ELF-1 (cell line): ENCODE results near the gene PDZD4.
A peak's percentile ranks its signal among the peaks of the same experiment; 100 is the strongest.

Source experiments
- DNase-seq: peaks from one replicate; pipeline ENCODE4 v3.0.0-alpha.2; 2016; ENCODE audit warnings: low read depth, low spot score

The PDZD4 gene

DNA sequence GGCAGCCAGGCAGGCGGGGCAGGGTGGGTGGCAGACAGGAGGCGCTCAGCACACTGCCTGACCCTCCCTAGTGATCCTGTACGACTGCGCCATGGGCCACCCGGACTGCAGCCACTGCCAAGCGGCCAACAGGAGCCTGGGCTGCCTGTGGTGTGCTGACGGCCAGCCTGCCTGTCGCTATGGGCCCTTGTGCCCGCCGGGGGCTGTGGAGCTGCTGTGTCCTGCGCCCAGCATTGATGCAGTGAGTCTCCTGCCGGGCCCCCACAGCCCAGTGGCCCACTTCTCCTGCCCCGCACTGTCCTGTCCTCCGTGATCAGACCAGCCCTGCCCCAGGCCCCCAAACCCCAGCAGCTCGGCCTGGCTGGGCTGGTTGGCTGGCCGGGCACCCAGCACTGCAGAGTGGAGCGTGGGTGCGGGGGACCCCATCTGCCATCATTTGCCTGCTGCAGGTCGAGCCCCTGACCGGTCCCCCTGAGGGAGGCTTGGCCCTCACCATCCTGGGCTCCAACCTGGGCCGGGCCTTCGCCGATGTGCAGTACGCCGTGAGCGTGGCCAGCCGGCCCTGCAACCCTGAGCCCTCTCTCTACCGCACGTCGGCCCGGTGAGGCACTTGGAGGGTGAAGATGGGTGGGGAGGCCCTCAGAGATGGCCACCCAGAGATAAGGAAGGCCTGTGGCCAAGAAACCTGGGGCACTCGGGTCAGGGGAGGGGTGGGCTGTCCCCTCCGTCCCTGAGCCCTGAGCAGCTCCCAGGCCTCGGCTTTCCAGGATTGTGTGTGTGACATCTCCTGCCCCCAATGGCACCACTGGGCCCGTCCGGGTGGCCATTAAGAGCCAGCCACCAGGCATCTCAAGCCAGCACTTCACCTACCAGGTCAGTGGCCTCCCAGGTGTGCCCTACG is 58.7 kb downstream of the PDZD4 start:
- no peak for DNase-seq

DNA sequence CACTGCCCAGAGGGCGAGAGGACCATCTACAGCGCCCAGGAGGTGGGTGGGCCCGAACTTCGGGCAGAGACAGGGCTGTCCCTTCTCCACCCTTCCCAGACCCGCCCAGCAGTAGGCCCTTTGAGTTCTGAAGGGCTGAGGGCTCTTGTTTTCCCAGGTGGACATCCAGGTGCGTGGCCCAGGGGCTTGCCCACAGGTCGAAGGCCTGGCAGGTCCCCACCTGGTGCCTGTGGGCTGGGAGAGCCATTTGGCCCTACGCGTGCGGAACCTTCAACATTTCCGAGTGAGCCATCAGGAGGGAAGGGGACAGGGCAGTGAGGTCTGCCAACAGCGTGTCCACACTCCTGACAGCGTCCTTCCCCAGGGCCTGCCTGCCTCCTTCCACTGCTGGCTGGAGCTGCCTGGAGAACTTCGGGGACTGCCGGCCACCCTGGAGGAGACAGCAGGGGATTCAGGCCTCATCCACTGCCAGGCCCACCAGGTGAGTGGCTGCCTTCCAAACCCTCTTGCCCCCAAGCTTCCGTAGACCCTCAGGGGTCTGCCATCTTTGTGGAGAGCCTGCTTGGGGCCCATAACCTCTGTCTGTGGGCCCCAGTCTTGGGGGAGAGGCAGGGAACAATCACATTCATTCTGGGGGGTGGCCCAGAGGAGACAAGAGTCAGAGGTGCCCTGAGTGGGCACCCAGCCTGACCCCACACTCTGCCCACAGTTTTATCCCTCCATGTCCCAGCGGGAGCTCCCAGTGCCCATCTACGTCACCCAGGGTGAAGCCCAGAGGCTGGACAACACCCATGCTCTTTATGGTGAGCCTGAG is 59.5 kb downstream of the PDZD4 start:
- DNase-seq = no peak

GRCh38 chrX:153769865-153770600 is 60.3 kb downstream of the PDZD4 start:
- DNase-seq = no peak

- no peak for DNase-seq
Observed at GRCh38 chrX:153769158-153769864, 61.0 kb downstream of the PDZD4 start.

DNA sequence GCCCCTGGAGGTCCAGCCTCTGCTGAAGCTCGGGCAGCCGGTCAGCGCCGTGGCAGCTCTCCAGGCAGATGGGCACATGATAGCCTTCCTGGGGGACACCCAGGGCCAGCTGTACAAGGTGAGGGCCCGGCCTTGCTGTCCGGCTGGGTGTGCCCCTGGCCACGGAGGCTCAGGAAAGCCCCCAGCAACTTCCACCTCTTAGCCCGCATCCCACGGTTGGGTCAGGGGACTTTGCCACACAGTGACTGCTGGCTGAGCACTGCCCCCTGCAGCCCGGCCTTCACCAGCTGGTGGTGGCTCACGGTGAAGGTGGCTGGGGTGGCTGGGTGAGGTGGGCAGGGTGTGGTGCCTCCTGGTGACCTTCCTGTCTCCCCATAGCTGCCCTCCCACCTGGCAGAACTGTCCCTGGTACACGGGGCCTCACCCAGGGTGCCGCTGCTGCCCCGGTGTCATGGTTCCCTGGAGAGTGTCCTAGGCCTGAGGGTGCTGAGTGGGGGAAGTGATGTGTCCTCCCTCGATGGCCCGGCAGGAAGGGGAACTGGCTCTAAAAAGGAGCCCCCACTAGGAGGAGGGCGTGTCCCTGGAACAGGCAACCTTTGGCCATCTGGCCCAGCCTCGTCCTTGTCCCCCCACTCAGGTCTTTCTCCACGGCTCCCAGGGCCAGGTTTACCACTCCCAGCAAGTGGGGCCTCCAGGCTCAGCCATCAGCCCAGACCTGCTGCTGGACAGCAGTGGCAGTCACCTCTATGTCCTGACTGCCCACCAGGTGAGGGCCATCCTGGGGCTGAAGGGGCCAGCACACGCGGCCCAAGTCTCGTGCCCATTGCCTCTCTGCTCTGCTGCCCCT is 61.8 kb downstream of the PDZD4 start:
- DNase-seq = no peak

DNA sequence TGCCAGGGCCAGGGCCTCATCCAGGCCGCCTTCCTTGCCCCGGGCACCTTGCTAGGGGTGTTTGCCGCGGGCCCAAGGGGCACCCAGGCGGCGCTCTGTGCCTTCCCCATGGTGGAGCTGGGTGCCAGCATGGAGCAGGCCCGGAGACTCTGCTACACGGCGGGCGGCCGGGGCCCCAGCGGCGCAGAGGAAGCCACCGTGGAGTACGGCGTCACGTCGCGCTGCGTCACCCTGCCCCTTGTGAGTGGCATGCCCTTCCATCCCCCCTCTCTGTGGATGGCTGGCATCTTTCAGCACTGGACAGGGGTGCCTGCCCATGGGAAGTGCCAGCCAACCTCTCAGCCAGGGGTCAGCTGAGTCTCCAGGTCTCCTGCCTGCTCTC is 62.7 kb downstream of the PDZD4 start:
- no peak for DNase-seq

DNA sequence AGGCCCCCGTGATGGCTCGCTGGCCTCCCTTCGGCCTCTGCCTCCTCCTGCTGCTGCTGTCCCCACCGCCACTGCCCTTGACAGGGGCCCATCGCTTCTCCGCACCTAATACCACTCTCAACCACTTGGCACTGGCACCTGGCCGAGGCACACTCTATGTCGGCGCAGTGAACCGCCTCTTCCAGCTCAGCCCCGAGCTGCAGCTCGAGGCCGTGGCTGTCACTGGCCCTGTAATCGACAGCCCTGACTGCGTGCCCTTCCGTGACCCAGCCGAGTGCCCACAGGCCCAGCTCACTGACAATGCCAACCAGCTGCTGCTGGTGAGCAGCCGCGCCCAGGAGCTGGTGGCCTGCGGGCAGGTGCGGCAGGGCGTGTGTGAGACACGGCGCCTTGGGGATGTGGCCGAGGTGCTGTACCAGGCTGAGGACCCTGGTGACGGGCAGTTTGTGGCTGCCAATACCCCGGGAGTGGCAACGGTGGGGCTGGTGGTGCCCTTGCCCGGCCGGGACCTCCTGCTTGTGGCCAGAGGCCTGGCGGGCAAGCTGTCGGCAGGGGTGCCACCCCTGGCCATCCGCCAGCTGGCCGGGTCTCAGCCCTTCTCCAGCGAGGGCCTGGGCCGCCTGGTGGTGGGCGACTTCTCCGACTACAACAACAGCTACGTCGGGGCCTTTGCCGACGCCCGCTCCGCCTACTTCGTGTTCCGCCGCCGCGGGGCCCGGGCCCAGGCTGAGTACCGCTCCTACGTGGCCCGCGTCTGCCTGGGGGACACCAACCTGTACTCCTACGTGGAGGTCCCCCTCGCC is 63.3 kb downstream of the PDZD4 start:
- DNase-seq = peak; percentile 51

DNA sequence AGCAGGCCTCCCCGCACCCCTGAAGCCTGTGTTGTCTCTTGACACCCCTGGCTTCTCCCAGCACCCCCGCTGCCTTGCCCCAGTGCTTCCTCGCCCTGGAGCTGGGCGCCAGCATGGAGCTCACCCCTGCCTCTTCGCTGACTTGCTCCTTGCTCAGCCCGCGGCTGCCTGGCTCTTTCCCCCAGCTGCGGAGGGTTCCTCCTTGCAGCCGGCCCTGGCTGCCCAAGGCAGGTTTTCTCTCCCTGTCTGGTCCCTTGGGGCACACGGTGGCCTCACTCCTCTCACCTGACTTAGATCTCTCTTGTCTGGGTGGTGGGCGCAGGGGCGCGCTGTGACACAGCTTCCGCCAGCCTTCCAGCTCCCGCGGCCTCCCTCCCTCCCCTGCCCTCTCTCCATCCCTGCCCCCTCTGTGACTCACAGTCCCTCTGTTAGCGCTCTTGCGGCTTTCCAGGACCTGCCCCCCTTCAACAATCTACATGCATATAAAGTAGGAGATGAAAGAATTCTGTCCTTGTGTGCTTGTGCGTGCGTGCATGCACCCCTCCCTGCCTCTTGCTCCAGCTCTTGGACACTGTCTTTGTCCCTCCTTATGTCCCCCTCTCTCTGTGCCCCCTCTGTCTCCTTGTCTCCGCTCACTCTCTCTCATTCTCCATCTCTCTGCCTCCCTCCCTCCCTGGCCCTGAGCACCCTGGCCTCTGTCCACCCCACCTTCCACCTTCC is 64.1 kb downstream of the PDZD4 start:
- DNase-seq = peak; percentile 63

DNA sequence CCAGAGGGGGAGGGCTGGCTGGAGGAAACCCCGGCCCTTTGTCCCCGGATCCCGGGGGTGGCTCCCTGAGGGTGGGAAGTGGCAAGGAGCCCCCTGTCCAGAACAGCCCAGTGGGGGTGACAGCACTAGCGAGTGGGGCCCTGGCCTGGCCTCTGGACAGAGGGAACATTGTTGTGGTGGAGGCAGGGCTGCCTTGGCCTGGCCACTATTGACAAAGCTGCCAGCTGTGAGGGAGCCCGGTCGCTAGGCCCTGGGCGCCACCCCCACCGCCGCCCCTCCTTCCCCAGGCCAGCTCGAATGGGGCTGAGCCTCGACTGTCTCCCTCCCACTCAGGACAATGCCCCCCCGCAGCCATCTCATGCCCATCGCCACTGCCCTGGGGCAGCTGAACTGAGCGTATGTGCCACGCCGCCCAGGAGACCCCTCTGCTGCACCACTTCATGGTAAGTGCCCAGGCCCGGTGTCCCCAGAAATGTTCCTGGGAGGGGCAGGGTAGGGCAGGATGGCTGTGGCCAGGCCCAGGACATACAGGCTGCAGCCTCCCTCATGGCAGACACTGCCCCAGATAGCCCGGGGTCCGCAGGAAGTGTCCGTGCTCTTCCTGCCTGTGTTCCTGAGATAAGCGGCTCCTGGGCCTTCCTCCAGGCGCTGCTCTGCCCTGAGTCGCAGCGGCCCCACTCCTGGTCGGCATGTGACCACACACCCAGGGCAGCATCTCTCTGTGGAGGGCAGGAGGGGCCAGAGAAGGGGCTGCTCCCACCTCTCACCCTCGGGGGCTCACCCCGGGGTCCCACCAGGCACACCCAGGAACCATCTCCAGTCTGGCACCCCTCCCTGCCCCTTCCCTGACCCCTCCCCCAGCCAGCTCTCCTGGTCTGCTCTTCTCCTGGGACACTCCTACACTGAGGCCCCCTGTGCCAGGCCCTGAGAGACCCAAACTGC is 64.9 kb downstream of the PDZD4 start:
- peak; percentile 56 for DNase-seq

DNA sequence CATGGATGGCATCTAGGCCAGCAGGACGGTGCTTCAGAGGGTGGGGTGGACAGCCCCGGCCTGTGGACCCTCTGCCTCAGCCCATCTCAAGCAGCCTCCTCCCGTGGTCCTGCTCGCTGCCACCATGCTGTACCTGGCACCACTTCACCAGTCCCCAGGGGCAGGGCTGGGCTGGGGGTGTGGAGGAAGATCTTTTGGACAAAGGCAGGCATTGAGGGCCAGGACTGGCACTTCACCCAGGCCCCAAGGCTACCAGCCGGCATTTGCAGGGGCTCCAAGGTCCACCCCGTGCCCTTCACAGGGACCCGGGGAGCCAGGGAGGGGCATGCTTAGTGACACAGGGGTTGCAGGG is 65.6 kb downstream of the PDZD4 start:
- no peak for DNase-seq

DNA sequence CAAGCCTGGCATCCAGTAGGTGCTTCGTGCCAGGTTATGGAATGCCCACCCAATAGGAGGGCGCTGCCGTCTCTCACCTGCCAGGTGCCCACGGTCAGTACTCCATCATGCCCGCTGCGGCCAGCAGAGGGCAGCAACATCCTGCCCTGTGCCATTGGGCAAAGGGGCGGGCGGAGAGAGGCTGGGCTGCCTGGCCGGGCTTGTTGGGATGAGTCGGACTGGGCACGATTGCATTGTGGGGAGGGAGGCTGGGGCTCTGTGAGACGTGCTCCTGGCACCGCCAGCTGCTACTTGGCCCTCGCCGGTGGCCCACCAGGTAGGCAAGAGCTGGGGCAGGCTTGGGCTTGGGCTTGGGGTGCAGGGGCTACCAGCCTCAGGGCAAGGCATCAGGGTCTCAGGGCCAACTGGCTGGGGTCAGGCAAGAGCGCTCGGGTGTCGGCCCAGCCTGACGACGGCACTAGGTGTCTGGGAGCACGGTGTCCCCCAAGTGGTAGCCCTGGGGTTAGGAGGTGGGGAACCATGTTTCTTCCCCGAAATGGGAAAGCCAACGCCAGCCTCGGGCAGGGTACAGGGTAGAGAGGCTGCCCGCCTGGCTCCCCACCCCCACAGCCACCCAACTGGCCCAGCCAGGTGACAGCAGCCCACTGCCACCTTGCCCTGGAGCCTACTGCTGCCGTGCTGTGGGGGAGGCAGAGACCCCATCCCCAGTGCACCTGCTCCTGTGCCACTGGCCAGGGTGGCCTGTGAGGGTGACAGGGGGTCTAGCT is 66.2 kb downstream of the PDZD4 start, which contains the start of gene PLXNB3:
TSS of gene PLXNB3 (plus strand) at position 261 of the 767 bp plus-strand sequence. CDS start 1,287 bp downstream, outside the sequence.
- DNase-seq = peak; percentile 87

- DNase-seq = no peak
Observed at GRCh38 chrX:153763298-153763932, 66.9 kb downstream of the PDZD4 start.

DNA sequence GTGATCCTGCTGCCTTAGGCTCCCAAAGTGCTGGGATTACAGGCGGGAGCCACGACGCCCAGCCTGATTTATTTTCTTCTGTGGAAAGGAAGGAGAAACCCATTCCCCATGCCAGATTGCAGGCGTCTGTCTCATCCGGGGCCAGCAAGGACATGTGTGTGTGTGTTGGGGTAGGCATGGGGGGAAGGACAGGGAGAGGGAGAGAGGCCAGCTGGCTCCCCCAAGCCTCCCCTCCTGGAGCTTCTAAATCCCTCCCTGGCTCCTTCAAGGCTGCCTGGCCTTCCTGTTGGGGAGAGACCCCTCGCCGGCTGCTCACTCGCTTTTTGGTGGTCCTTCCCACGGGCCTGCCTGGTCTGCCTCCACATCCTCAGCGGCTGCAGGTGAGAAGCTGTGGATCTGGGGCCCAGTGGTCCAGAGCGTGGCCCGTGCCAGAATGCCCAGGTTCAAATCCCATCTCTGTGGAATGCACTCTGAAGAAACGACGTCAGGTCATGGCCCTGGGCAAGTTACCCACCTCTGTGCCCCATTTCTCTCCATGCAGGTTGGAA is 67.6 kb downstream of the PDZD4 start:
- DNase-seq = no peak

DNA sequence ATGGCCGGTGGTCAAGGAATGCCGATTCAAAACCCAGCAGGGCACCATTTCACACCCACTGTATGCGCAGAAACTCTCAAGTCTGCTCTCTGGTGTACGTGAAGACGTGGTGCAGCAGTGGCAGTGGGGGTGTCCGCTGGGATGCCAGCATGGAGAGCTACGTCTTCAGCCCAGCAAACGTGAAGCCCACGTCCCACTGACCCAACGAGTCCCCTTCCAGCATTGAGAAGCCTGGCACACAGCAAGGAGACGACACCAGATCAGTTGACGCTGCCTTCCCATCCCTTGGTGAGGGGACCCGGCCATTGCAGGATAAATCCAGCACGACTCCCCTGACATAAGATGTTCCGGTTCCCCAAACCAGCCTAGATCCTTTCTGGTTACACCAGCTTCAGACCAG is 68.5 kb downstream of the PDZD4 start:
- no peak for DNase-seq

GRCh38 chrX:153755136-153755535 is 75.2 kb downstream of the PDZD4 start:
- DNase-seq = no peak
